NCI-H345 treated with DMSO at 0.1 percent for 48 hours (cell line): ENCODE results near the gene FDX2.
"Not testable (repeated sequence)": the region's sequence is repeated elsewhere in the genome, so short reads cannot be mapped to it uniquely, and the experiment has no call there.

Experiments used
- DNase-seq: peaks from one replicate; lab custom pipeline; 2025; ENCODE audit not compliant: unreplicated experiment; lab: John Stamatoyannopoulos, UW

The FDX2 gene

GRCh38 chr19:10284065-10284959 is 31.5 kb downstream of the FDX2 start:
- DNase-seq, result no peak

- DNase-seq, result no peak
Measured at GRCh38 chr19:10283301-10284064, 32.3 kb downstream of the FDX2 start.

DNA sequence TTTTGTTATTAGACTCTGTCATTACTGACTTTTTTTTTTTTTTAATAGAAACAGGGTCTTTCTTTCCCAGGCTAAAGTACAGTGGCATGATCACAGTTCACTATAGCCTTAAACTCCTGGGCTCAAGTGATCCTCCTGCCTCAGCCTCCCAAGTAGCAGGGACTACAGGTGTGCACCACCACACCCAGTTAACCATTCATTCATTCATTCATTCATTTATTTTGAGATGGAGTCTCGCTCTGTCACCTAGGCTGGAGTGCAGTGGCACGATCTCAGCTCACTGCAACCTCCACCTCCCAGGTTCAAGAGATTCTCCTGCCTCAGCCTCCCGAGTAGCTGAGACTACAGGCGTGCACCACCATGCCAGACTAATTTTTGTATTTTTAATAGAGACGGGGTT is 33.8 kb downstream of the FDX2 start:
- DNase-seq, result not testable (repeated sequence)

DNA sequence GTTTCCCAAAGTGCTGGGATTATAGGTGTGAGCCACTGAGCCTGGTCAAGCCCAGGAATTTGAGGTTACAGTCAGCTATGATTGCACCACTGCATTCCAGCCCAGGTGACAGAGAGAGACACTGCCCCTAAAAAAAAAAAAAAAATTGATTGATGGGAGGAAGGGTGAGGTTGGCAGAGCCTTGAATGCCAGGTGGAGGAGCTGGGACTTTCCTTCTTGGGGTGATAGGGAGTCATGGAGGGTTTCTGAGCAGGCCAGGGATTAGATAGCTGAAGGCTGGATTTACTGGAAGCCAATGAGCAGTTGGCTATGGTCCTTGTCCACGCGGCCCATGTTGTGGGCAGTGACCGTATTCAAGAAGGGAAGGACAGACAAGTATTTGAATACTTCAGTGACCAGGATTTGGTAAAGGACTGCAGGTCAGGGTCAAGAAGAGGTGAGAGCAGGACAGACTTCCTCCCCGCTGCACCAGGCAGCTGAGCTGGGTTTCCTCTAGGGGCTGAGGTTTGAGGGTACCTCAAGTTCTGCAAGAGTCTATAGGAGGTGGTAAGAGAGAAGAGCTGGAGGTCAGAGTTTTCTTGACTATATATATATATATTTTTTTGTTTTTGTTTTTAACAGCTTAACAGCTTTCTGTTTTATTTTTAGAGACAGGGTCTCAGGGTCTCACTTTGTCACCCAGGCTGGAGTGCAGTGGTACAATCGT is 35.9 kb downstream of the FDX2 start:
- DNase-seq, result no peak

GRCh38 chr19:10278935-10279334 is 36.9 kb downstream of the FDX2 start:
- DNase-seq, result no peak

GRCh38 chr19:10277795-10278589 is 37.8 kb downstream of the FDX2 start:
- DNase-seq, result no peak

DNA sequence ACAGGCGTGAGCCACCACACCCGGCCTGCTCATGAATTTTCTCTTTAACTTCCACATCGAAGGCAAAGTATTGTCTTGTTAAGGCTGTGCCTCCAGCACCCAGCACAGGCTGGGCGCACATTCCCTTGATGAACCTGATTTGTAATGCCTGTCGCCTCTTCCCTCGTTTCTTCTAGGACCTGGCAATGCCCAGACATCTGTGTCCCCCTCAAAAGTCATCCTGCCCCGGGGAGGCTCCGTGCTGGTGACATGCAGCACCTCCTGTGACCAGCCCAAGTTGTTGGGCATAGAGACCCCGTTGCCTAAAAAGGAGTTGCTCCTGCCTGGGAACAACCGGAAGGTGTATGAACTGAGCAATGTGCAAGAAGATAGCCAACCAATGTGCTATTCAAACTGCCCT is 41.2 kb downstream of the FDX2 start:
- no peak for DNase-seq

GRCh38 chr19:10271543-10272086 is 44.2 kb downstream of the FDX2 start:
- DNase-seq, result no peak

DNA sequence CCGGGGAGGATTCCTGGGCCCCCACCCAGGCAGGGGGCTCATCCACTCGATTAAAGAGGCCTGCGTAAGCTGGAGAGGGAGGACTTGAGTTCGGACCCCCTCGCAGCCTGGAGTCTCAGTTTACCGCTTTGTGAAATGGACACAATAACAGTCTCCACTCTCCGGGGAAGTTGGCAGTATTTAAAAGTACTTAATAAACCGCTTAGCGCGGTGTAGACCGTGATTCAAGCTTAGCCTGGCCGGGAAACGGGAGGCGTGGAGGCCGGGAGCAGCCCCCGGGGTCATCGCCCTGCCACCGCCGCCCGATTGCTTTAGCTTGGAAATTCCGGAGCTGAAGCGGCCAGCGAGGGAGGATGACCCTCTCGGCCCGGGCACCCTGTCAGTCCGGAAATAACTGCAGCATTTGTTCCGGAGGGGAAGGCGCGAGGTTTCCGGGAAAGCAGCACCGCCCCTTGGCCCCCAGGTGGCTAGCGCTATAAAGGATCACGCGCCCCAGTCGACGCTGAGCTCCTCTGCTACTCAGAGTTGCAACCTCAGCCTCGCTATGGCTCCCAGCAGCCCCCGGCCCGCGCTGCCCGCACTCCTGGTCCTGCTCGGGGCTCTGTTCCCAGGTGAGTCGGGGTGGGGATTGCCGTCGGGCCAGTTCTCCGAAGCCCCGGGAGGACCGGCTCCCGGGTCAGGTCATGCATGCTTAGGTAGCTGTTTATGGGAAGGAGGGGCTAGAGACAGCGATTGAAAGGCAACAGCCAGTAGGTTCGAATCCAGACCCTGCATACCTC is 45.0 kb downstream of the FDX2 start, which contains the start of gene ICAM1:
TSS of gene ICAM1 (plus strand) at position 505 of the 779 bp plus-strand sequence. CDS start at position 545, 40 bp downstream.
- DNase-seq, result no peak

DNA sequence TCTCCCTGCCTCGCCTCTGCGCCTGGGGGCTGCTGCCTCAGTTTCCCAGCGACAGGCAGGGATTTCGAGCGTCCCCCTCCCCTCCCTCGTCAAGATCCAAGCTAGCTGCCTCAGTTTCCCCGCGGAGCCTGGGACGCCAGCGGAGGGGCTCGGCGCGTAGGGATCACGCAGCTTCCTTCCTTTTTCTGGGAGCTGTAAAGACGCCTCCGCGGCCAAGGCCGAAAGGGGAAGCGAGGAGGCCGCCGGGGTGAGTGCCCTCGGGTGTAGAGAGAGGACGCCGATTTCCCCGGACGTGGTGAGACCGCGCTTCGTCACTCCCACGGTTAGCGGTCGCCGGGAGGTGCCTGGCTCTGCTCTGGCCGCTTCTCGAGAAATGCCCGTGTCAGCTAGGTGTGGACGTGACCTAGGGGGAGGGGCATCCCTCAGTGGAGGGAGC is 45.6 kb downstream of the FDX2 start:
- DNase-seq, result no peak

DNA sequence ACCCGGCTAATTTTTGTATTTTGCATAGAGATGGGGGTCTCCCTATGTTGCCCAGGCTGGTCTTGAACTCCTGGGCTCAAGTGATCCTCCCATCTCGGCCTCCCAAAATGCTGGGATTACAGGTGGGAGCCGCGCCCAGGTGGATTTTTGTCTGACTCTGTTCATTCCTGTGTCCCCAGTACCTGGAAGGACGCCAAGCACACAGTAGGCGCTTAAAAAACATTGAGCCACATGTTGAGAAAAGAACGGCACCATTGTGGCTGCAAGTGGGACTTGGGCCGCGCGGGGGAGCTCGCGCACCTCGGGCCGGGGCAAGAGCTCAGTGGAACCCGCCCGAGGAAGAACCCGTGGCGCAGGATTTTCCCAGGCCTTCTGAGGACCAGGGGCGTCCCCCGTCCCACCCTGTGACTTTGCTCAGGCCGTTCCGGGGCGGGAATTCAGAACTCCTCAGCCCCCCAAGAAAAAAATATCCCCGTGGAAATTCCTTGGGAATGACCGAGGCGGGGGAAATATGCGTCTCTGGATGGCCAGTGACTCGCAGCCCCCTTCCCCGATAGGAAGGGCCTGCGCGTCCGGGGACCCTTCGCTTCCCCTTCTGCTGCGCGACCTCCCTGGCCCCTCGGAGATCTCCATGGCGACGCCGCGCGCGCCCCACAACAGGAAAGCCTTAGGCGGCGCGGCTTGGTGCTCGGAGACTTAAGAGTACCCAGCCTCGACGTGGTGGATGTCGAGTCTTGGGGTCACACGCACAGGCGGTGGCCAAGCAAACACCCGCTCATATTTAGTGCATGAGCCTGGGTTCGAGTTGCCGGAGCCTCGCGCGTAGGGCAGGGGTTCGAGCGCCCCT is 46.3 kb downstream of the FDX2 start:
- peak; percentile 70 for DNase-seq

- DNase-seq, result no peak
Measured at GRCh38 chr19:10268071-10268470, 47.7 kb downstream of the FDX2 start.

DNA sequence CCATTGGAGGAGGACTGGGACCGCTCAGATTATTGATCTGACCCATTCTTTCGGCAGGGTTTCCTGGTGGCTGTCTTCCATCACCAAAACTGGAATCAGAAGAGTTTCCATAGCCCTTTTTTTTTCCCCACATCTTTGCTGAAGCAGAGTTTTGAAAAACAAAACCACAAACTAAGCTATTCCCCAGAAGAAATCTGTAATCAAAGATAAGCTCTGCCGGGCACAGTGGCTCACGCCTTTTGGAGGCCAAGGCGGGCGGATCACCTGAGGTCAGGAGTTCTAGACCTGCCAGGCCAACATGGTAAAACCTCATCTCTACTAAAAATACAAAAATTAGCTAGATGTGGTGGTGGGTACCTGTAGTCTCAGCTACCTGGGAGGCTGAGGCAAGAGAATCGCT is 49.1 kb downstream of the FDX2 start:
- DNase-seq, result no peak

- DNase-seq, result no peak
Measured at GRCh38 chr19:10262771-10263170, 53.0 kb downstream of the FDX2 start.

DNA sequence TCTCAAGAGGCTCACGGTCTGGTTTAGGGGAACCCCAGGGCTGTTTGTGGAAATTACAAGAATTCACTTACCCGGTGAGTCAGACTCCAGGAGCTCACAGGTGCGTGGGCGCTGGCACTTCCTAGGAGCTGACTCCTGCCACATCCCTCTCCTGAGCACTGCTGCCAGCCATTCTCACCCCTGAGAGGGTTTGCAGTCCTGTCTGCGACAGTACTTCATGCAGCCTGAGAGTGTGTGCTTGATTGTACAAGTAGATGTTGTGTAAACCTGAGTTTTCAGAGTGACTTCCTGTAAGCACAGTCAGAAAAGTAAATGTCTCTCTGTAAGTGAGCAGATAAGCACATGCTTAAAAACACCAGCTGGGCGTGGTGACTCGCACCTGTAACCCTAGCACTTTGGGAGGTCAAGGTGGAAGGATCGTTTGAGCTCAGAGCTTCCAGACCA is 55.7 kb downstream of the FDX2 start:
- no peak for DNase-seq
